Endothelial cell (in vitro differentiated cells): Measurements from ENCODE around the gene SNAP29. TPM values are rescaled to one million over a fixed set of nuclear protein-coding genes. Genes with fewer than 3 reads are reported as not detected.
"Not testable (repeated sequence)": the region's sequence is repeated elsewhere in the genome, so short reads cannot be mapped to it uniquely, and the experiment has no call there.

Experiments
- DNase-seq: peaks from one replicate; pipeline ENCODE4 v3.0.0; 2021; ENCODE audit warnings: low spot score
- H3K27ac Mint-ChIP-seq: one replicate; pipeline ENCODE4 v1.8.0; 2021; ENCODE audit warnings: mixed read lengths, inconsistent platforms; ENCODE audit not compliant: unreplicated experiment
- H3K27me3 Mint-ChIP-seq: one replicate; pipeline ENCODE4 v1.8.0; 2021; ENCODE audit warnings: mild to moderate bottlenecking, moderate library complexity, mixed read lengths, inconsistent platforms; ENCODE audit not compliant: unreplicated experiment
- H3K36me3 Mint-ChIP-seq: one replicate; pipeline ENCODE4 v1.8.0; 2021; ENCODE audit warnings: mild to moderate bottlenecking, low read depth, mixed read lengths, inconsistent platforms; ENCODE audit not compliant: unreplicated experiment
- H3K4me1 Mint-ChIP-seq: one replicate; pipeline ENCODE4 v1.8.0; 2021; ENCODE audit warnings: mild to moderate bottlenecking, mixed read lengths, inconsistent platforms; ENCODE audit not compliant: unreplicated experiment
- H3K4me3 Mint-ChIP-seq: one replicate; pipeline ENCODE4 v1.8.0; 2021; ENCODE audit warnings: mild to moderate bottlenecking, mixed read lengths, inconsistent platforms; ENCODE audit not compliant: unreplicated experiment
- H3K9me3 Mint-ChIP-seq: one replicate; pipeline ENCODE4 v1.8.0; 2021; ENCODE audit warnings: mixed read lengths, inconsistent platforms; ENCODE audit not compliant: unreplicated experiment
- total RNA-seq: library from RNA; stranded (reverse); fragmentation: NEBNext Ultra II Directional; extraction: Animal tissue kit (Norgen Biotek cat#: 25700); gene quantifications from one replicate; pipeline ENCODE4 v1.2.1, GENCODE V29; 2021; ENCODE audit not compliant: unreplicated experiment
- TF ChIP-seq, protein P1 (sequence below): fragments of 200-600 bp; sonication (generic); IDR thresholded peaks from one replicate; pipeline ENCODE4 v1.5.0; 2021; ENCODE audit warnings: antibody characterized with exemption; ENCODE audit not compliant: unreplicated experiment

Gene SNAP29
- total RNA-seq, 1 donor from 2014 or later, result 22.7 TPM

GRCh38 chr22:20889904-20890540, 31.2 kb downstream of the SNAP29 start:
- Mint-ChIP-seq H3K4me1 (no peaks in the 10 kb centered on the region), H3K27ac (no peak overlapping the region)
- no peak for DNase-seq

GRCh38 chr22:20890975-20891374, 32.2 kb downstream of the SNAP29 start:
- TF ChIP-seq, protein P1, sequence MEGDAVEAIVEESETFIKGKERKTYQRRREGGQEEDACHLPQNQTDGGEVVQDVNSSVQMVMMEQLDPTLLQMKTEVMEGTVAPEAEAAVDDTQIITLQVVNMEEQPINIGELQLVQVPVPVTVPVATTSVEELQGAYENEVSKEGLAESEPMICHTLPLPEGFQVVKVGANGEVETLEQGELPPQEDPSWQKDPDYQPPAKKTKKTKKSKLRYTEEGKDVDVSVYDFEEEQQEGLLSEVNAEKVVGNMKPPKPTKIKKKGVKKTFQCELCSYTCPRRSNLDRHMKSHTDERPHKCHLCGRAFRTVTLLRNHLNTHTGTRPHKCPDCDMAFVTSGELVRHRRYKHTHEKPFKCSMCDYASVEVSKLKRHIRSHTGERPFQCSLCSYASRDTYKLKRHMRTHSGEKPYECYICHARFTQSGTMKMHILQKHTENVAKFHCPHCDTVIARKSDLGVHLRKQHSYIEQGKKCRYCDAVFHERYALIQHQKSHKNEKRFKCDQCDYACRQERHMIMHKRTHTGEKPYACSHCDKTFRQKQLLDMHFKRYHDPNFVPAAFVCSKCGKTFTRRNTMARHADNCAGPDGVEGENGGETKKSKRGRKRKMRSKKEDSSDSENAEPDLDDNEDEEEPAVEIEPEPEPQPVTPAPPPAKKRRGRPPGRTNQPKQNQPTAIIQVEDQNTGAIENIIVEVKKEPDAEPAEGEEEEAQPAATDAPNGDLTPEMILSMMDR, result no peak
- H3K36me3 Mint-ChIP-seq, result peaks cover 14% of the 10 kb centered on the region
- no peaks in the 10 kb centered on the region for H3K27me3 Mint-ChIP-seq
- no peak overlapping the region for H3K27ac Mint-ChIP-seq
- no peaks in the 10 kb centered on the region for H3K9me3 Mint-ChIP-seq
- no peaks in the 10 kb centered on the region for H3K4me1 Mint-ChIP-seq
- no peak overlapping the region for H3K4me3 Mint-ChIP-seq
- no peak for DNase-seq

More at GRCh38 chr22:20889904-20890540, 31.2 kb downstream of the SNAP29 start:
- peaks cover 14% of the 10 kb centered on the region for H3K36me3 Mint-ChIP-seq
- no peaks in the 10 kb centered on the region for H3K9me3 Mint-ChIP-seq
- no peaks in the 10 kb centered on the region for H3K27me3 Mint-ChIP-seq
- TF ChIP-seq, protein P1, result no peak
- no peak overlapping the region for H3K4me3 Mint-ChIP-seq

DNA sequence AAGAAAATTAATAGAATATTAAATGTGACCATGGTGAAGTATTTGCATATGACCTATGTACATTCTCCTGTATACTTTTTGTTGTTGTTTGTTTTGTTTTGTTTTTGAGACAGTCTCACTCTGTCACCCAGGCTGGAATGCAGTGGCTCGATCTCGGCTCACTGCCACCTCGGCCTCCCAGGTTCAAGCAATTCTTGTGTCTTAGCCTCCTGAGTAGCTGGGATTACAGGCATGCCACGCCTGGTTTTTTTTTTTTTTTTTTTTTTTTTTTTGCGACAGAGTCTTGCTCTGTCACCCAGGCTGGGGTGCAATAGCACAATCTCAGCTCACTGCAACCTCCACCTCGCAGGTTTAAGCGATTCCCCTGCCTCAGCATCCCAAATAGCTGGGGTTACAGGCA, 38.9 kb downstream of the SNAP29 start:
- H3K4me3 Mint-ChIP-seq, H3K36me3 Mint-ChIP-seq, H3K9me3 Mint-ChIP-seq, H3K4me1 Mint-ChIP-seq, H3K27me3 Mint-ChIP-seq, DNase-seq, H3K27ac Mint-ChIP-seq: not testable (repeated sequence)

DNA sequence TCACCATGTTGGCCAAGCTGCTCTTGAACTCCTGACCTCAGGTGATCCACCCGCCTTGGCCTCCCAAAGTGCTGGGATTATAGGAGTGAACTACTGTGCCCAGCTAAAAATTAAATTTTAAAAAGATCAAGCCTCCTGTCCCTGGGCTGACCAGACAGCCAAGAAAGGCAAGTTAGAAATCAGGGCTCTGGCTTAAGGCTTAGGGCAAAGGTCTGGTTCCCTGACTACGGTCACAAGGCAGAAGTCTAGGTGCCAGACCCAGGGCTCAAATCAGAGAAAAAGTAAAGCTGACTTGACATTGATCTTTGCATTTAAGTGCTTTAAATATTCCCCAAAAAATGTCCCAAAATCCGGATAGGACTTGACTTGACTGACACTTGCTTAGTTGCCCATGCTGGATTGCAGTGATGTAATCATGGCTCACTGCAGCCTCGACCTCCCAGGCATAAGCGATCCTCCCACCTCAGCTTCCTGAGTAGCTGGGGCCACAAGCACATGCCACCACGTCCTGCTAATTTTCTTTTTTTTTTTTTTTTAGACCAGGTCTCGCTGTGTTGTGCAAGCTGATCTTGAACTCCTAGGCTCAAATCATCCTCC, 41.1 kb downstream of the SNAP29 start:
- Mint-ChIP-seq H3K4me1 (no peaks in the 10 kb centered on the region), H3K36me3 (no peaks in the 10 kb centered on the region), H3K27me3 (no peaks in the 10 kb centered on the region), H3K4me3 (no peak overlapping the region), H3K27ac (no peak overlapping the region), H3K9me3 (no peaks in the 10 kb centered on the region)
- TF ChIP-seq, protein P1, result no peak
- no peak for DNase-seq

DNA sequence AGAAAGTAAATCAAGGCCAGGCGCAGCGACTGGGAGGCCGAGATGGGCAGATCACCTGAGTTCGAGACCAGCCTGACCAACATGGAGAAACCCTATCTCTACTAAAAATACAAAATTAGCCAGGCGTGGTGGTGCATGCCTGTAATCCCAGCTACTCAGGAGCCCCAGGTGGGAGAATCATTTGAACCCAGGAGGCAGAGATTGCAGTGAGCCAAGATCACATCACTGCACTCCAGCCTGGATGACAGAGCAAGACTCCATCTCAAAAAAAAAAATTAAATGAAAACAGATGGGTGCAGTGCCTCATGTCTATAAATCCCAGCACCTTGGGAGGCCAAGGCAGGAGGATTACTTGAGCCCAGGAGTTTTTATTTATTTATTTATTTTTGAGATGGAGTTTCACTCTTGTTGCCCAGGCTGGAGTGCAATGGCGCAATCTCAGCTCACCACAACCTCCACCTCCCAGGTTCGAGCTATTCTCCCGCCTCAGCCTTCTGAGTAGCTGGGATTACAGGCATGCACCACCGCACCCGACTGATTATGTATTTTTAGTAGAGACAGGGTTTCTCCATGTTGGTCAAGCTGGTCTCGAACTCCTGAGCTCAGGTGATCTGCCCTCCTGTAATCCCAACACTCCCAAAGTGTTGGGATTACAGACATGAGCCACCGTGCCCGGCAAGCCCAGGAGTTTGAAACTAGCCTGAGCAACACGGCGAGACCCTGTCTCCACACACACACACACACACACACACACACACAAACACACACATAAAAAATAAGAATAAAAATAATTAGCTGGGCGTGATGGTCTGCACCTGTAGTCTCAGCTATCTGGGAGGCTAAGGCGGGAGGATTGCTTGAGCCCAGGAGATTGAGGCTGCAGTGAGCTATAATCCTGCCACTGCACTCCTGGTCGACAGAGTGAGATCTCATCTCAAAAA, 42.6 kb downstream of the SNAP29 start:
- not testable (repeated sequence) for H3K9me3 Mint-ChIP-seq, H3K36me3 Mint-ChIP-seq, H3K27ac Mint-ChIP-seq, H3K4me3 Mint-ChIP-seq, DNase-seq, H3K4me1 Mint-ChIP-seq, H3K27me3 Mint-ChIP-seq
